T-cell (primary cell): Measurements from ENCODE around the gene CEP112. TPM values are rescaled to one million over a fixed set of nuclear protein-coding genes. Genes with fewer than 3 reads are reported as not detected.

ENCODE experiments used
- ATAC-seq, 4 experiments: fragments of 200-7000 bp in 3 of 4; fragments of 150-1000 bp in 1 of 4; cut with Tn5 transposase; replicated peaks in 1 of 4; 1 replicate in 3 of 4; 2 replicates in 1 of 4; pipeline ENCODE4 v1.10.0; 2021; ENCODE audit warnings: moderate library complexity in 3 of 4, mild to moderate bottlenecking in 2 of 4, moderate number of reproducible peaks in 1 of 4
- CTCF ChIA-PET, 2 donors: fragments of 300-600 bp; sonication (Branson Sonifier 250); formaldehyde crosslinking; loops; one replicate each; lab custom pipeline; 2022; ENCODE audit warnings: antibody characterized with exemption in 2 of 2; lab: Charles Lee
- POLR2A ChIA-PET, 2 donors: fragments of 300-600 bp; sonication (Branson Sonifier 250); formaldehyde crosslinking; loops; one replicate each; lab custom pipeline; 2022; ENCODE audit warnings: antibody characterized with exemption in 2 of 2; lab: Charles Lee
- DNase-seq, 35 experiments: peaks; one replicate each; pipeline versions ENCODE4 v3.0.0 to v3.0.0-alpha.2; 2013 to 2023
- H3K27ac ChIP-seq: one replicate; pipeline ENCODE4 v1.5.1; 2013; ENCODE audit warnings: low read length
- H3K27me3 ChIP-seq, 2 experiments: replicated peaks in 1 of 2; 1 replicate in 1 of 2; 2 replicates in 1 of 2; pipeline versions ENCODE4 v1.6.1 to v1.7.0; 2013; ENCODE audit warnings: low read length in 1 of 2, mixed read lengths in 1 of 2; ENCODE audit not compliant: control insufficient read depth in 2 of 2, insufficient read depth in 2 of 2; ENCODE audit errors: extremely low read depth in 1 of 2
- H3K36me3 ChIP-seq, 2 donors: 1 replicate in 1 of 2; 2 replicates in 1 of 2; pipeline versions ENCODE4 v1.6.1 to v1.7.0; 2013; ENCODE audit warnings: low read length in 1 of 2; ENCODE audit not compliant: control insufficient read depth in 2 of 2, insufficient read depth in 1 of 2; ENCODE audit errors: extremely low read depth in 1 of 2
- H3K4me1 ChIP-seq, 2 experiments: 1 replicate in 1 of 2; 2 replicates in 1 of 2; pipeline versions ENCODE4 v1.6.1 to v1.7.0; 2013; ENCODE audit warnings: low read length in 2 of 2, mixed read lengths in 1 of 2; ENCODE audit not compliant: insufficient read depth in 2 of 2, control insufficient read depth in 1 of 2; ENCODE audit errors: extremely low read depth in 1 of 2
- H3K4me3 ChIP-seq, 2 donors: 1 replicate in 1 of 2; 2 replicates in 1 of 2; pipeline versions ENCODE4 v1.5.1 to v1.7.0; 2013; ENCODE audit warnings: mild to moderate bottlenecking in 2 of 2, low read length in 1 of 2, moderate library complexity in 1 of 2; ENCODE audit not compliant: control insufficient read depth in 1 of 2; ENCODE audit errors: extremely low read depth in 1 of 2
- H3K9me3 ChIP-seq: 2 replicates; pipeline ENCODE4 v1.7.0; 2013
- H3K27ac Mint-ChIP-seq, 2 donors: one replicate each; pipeline ENCODE4 v1.8.0; 2020 to 2021; ENCODE audit warnings: mild to moderate bottlenecking in 2 of 2, mixed read lengths in 2 of 2
- H3K27me3 Mint-ChIP-seq, 2 donors: one replicate each; pipeline ENCODE4 v1.8.0; 2021 to 2022; ENCODE audit warnings: mixed read lengths in 2 of 2
- H3K36me3 Mint-ChIP-seq: one replicate; pipeline ENCODE4 v1.8.0; 2021; ENCODE audit warnings: mixed read lengths
- H3K4me1 Mint-ChIP-seq, 3 donors: one replicate each; pipeline ENCODE4 v1.8.0; 2020 to 2022; ENCODE audit warnings: mixed read lengths in 3 of 3, mild to moderate bottlenecking in 1 of 3
- H3K4me3 Mint-ChIP-seq, 3 donors: one replicate each; pipeline ENCODE4 v1.8.0; 2020 to 2022; ENCODE audit warnings: mild to moderate bottlenecking in 3 of 3, mixed read lengths in 3 of 3, moderate library complexity in 3 of 3
- H3K9me3 Mint-ChIP-seq, 3 donors: one replicate each; pipeline ENCODE4 v1.8.0; 2020 to 2022; ENCODE audit warnings: mixed read lengths in 3 of 3
- WGBS: methylation state at CpG from one replicate; pipeline ENCODE4 v1.1.5; 2013; ENCODE audit warnings: missing lambda C conversion rate; ENCODE audit not compliant: insufficient coverage; 5-methylcytosine and 5-hydroxymethylcytosine counted together
- total RNA-seq, 35 experiments: library from RNA in 6 of 35; stranded (reverse) in 6 of 35; fragments of 120-200 nt in 1 of 35; gene quantifications; one replicate each; pipeline versions ENCODE4 v1.2.1 to v1.2.4 and lab custom pipeline; 2013 to 2026

The CEP112 gene
- total RNA-seq, 5 donors from 2014 or later (not counting 1 experiment from before 2014, with no cell fraction given), result 2.4 to 4.9 (median 4.5) TPM

DNA sequence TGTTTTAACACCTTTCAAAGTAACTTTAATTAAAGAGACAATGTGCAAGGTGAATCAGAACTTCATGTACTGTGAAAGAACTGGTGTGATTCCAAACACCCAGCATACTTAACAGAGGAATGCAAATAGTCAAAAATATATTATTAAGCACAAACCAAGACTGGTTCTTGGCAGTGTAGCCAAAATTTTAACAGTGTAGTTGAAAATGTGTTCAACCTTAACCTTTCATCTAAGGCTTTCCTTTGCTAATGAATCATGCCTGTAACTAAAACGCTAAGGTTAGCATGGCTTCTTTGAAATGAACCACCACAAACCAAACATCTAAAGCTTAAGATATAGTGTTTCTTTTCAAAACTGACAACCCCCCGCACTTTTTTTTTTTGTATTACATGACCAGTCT, 484.2 kb downstream of the CEP112 start:
- Mint-ChIP-seq H3K27me3 (no peaks in the 10 kb centered on the region), H3K36me3 (no peaks in the 10 kb centered on the region), H3K27ac (no peak overlapping the region), H3K4me3 (no peak overlapping the region), H3K9me3 (no peaks in the 10 kb centered on the region), H3K4me1 (peaks cover 4 to 13% (median 11%) of the 10 kb centered on the region in 3 donors)
- ChIA-PET POLR2A (no interaction called here), CTCF (interaction anchor here in 1 of 2 donors (0.6 kb wide), 1 partner anchor 152 kb away, joined by 6 read pairs; no protein-coding TSS in a partner anchor)
- ATAC-seq, result no peak
- no peak overlapping the region for H3K27ac ChIP-seq
- H3K4me3 ChIP-seq, result no peak overlapping the region
- DNase-seq, result no peak
- no peaks in the 10 kb centered on the region for H3K36me3 ChIP-seq
- no CpG with 5 or more reads among the region's 2 CpGs for WGBS
- no peaks in the 10 kb centered on the region for H3K9me3 ChIP-seq
- H3K4me1 ChIP-seq, result no peaks in the 10 kb centered on the region
- no peaks in the 10 kb centered on the region for H3K27me3 ChIP-seq

DNA sequence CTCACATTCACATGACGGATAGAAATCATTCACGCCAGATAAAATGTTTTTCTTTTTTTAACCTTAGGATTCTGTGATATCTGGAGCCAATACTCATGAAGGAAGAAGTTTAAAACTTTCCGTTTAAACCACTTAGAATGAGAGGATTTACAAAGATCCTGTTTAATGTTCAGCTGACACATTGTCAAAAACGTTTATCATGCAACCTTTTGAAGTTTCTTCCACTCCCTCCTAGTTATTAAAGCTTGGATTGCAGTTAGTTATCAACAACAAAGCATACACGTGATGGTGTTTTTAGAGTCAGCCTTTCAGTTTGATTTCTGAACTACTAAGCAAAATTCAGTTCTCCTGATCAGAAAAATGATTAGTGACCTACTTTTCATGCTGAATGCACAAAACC, 487.2 kb downstream of the CEP112 start:
- POLR2A ChIA-PET, result no interaction called here
- CTCF ChIA-PET, result no interaction called here
- no peak overlapping the region for H3K4me3 Mint-ChIP-seq
- Histone ChIP-seq H3K36me3 (no peaks in the 10 kb centered on the region), H3K9me3 (no peaks in the 10 kb centered on the region), H3K27ac (no peak overlapping the region), H3K4me3 (no peak overlapping the region), H3K4me1 (no peaks in the 10 kb centered on the region), H3K27me3 (no peaks in the 10 kb centered on the region)
- H3K27me3 Mint-ChIP-seq, result peaks cover 8% of the 10 kb centered on the region in 2 donors
- WGBS, result no CpG with 5 or more reads among the region's 5 CpGs
- H3K36me3 Mint-ChIP-seq, result no peaks in the 10 kb centered on the region
- H3K27ac Mint-ChIP-seq, result no peak overlapping the region
- no peaks in the 10 kb centered on the region for H3K9me3 Mint-ChIP-seq
- no peak for ATAC-seq
- no peak for DNase-seq
- no peaks in the 10 kb centered on the region for H3K4me1 Mint-ChIP-seq

DNA sequence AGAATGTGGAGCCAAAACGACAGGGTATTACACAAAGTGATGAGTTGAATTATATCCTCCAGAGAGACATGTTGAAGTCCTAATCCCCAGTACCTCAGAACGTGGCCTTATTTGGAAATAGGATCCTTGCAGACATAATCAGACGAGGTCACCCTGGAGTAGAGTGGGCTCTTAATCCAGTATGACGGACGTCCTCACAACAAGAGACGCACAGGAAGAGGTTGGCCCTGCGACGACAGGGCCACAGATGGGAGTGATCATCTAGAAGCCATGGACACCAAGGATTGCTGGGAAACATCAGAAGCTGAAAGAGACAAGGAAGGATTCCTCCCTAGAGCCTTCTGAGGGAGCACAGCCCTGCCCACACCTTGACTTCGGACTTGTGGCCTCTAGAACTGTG, 488.0 kb downstream of the CEP112 start:
- no peaks in the 10 kb centered on the region for H3K36me3 ChIP-seq
- no peaks in the 10 kb centered on the region for H3K4me1 Mint-ChIP-seq
- H3K36me3 Mint-ChIP-seq, result no peaks in the 10 kb centered on the region
- POLR2A ChIA-PET, result no interaction called here
- no peak overlapping the region for H3K4me3 Mint-ChIP-seq
- H3K27ac ChIP-seq, result no peak overlapping the region
- H3K4me3 ChIP-seq, result no peak overlapping the region
- ATAC-seq (no peak), DNase-seq (no peak)
- no peaks in the 10 kb centered on the region for H3K4me1 ChIP-seq
- H3K27me3 ChIP-seq, result no peaks in the 10 kb centered on the region
- CTCF ChIA-PET, result interaction anchor here in 1 of 2 donors (0.6 kb wide), 2 partner anchors 24 to 396 kb away, joined by 4 read pairs; no protein-coding TSS in a partner anchor
- H3K27ac Mint-ChIP-seq, result no peak overlapping the region
- H3K27me3 Mint-ChIP-seq, result peaks cover 9 to 13% of the 10 kb centered on the region in 2 donors
- no peaks in the 10 kb centered on the region for H3K9me3 Mint-ChIP-seq
- H3K9me3 ChIP-seq, result no peaks in the 10 kb centered on the region
- 88% methylated on average over 9 of the region's 9 CpGs for WGBS

DNA sequence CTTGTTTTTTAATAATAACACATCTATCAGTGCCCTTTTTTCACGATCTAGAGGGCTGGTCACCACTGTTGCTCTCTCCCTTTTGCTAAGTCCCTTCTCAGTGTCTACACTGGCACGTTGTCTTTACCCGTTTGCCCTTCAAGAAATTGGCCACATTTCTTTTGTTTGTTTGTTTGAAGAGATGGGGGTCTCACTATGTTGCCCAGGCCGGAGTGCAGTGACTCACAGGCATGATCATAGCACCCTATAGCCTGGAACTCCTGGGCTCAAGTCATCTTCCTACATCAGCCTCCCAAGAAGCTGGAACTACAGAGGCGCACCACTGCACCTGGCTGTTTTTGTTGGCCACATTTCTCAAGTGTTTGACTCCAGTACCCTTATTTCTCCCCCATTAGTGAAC, 492.5 kb downstream of the CEP112 start:
- Mint-ChIP-seq H3K9me3 (no peaks in the 10 kb centered on the region), H3K4me3 (no peak overlapping the region), H3K27ac (no peak overlapping the region), H3K4me1 (no peaks in the 10 kb centered on the region), H3K36me3 (no peaks in the 10 kb centered on the region), H3K27me3 (peaks cover 9 to 16% of the 10 kb centered on the region in 2 donors)
- POLR2A ChIA-PET, result no interaction called here
- 92% methylated on average over 2 of the region's 5 CpGs for WGBS
- Histone ChIP-seq H3K9me3 (no peaks in the 10 kb centered on the region), H3K4me3 (no peak overlapping the region), H3K27ac (no peak overlapping the region), H3K27me3 (no peaks in the 10 kb centered on the region), H3K36me3 (no peaks in the 10 kb centered on the region), H3K4me1 (no peaks in the 10 kb centered on the region)
- DNase-seq, result no peak
- no peak for ATAC-seq
- CTCF ChIA-PET, result no interaction called here

DNA sequence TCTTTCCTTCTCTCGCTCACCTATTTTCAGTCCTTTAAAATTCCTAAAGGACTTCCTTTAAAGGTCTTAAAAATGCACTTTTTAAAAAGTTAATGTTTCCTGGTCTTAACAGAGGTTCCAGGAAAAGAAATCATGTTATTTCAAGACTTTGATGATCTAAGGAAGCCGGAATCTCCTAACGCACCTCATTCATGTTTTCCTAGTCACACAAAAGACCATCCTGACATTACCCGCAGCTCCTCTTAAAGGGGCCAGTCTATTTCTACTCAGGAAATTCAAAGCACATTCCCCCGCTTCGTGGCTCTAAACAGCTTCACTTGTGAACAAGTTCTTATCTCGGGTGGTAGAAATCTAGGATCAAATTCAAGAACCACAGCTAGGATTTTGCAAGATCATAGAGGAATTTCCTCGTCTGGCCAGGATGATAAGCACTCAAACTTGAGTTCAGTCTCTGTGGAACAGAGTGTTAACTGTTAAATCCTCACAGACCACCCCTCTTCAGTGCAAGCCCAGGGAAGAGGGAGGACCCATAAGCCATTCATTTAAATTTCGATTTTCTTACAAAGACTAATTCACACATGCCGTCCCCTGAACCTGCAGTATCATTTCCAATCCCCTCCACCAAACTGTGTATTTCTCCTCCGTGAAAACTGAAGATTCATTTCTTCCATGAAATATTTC, 493.4 kb downstream of the CEP112 start:
- CTCF ChIA-PET, result interaction anchor here in 1 of 2 donors (0.5 kb wide), 1 partner anchor 51 kb away, joined by 6 read pairs; no protein-coding TSS in a partner anchor

DNA sequence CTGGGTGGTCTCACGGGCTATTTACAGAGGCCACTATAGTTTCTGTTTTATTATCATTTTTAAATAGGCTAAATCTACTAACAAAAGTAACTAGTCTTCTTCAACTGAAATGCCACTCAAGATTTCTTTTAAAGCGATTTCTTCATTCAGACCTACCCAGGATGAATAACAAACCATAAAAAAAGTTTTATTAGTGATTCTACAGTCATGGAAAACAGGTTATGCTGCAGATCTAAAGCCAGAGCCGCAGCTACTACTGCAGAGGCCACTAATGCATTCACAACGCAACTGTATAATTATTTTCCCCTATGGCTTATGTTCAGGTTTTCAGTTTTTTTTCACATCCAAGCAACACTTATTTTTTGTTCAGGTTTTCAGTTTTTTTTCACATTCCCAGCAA, 494.3 kb downstream of the CEP112 start:
- 75% methylated on average over 2 of the region's 4 CpGs for WGBS

More for the DNA sequence above, 493.4 kb downstream of the CEP112 start:
- Histone ChIP-seq H3K4me3 (no peak overlapping the region), H3K27me3 (no peaks in the 10 kb centered on the region), H3K36me3 (no peaks in the 10 kb centered on the region), H3K27ac (no peak overlapping the region), H3K4me1 (no peaks in the 10 kb centered on the region), H3K9me3 (no peaks in the 10 kb centered on the region)
- H3K27ac Mint-ChIP-seq, result no peak overlapping the region
- H3K27me3 Mint-ChIP-seq, result peaks cover 9 to 16% of the 10 kb centered on the region in 2 donors
- no peaks in the 10 kb centered on the region for H3K9me3 Mint-ChIP-seq
- POLR2A ChIA-PET, result interaction anchor here in 1 of 2 donors (0.6 kb wide), 1 partner anchor 20 kb away, joined by 5 read pairs; no protein-coding TSS in a partner anchor
- DNase-seq (no peak), ATAC-seq (no peak)
- no peak overlapping the region for H3K4me3 Mint-ChIP-seq
- WGBS, result 57% methylated on average over 6 of the region's 11 CpGs
- H3K36me3 Mint-ChIP-seq, result no peaks in the 10 kb centered on the region
- H3K4me1 Mint-ChIP-seq, result no peaks in the 10 kb centered on the region

More for the DNA sequence above, 494.3 kb downstream of the CEP112 start:
- ATAC-seq (no peak), DNase-seq (no peak)
- H3K9me3 Mint-ChIP-seq, result no peaks in the 10 kb centered on the region
- H3K4me1 Mint-ChIP-seq, result no peaks in the 10 kb centered on the region
- ChIA-PET CTCF (no interaction called here), POLR2A (no interaction called here)
- H3K27me3 Mint-ChIP-seq, result peaks cover 9 to 16% of the 10 kb centered on the region in 2 donors
- H3K27ac Mint-ChIP-seq, result no peak overlapping the region
- Histone ChIP-seq H3K4me3 (no peak overlapping the region), H3K27ac (no peak overlapping the region), H3K27me3 (no peaks in the 10 kb centered on the region), H3K4me1 (no peaks in the 10 kb centered on the region), H3K9me3 (no peaks in the 10 kb centered on the region), H3K36me3 (no peaks in the 10 kb centered on the region)
- no peaks in the 10 kb centered on the region for H3K36me3 Mint-ChIP-seq
- no peak overlapping the region for H3K4me3 Mint-ChIP-seq
